ENCODE measurements around the gene ZNF44.
A peak's percentile ranks its signal among the peaks of the same experiment; 100 is the strongest.

ZNF44 gene

GRCh38 chr19:12247644-12248222 lies 47.0 kb downstream of the ZNF44 start:
- TF ChIP-seq ZNF549 (tag by site-specific recombination; IDR thresholded peaks at IDR 0.05) (no peak), ZNF791 (tag by site-specific recombination; IDR thresholded peaks at IDR 0.05) (no peak), TCF7L2 (IDR thresholded peaks at IDR 0.05; ENCODE audit: borderline replicate concordance, low read depth, low read length) (no peak), TRIM28 (IDR thresholded peaks at IDR 0.05; ENCODE audit: borderline replicate concordance, low read length) (peak; percentile 90; the same call in 1 of the 2 replicates), ZSCAN23 (tag by site-specific recombination; IDR thresholded peaks at IDR 0.05) (no peak), ZNF654 (tag by site-specific recombination; IDR thresholded peaks at IDR 0.05; ENCODE audit: low read depth) (no peak), ZNF302 (tag by site-specific recombination; IDR thresholded peaks at IDR 0.05; ENCODE audit: low read depth) (no peak), ZNF280D (tag by site-specific recombination; IDR thresholded peaks at IDR 0.05) (no peak; the same call in 1 of the 2 replicates), ZNF274 (IDR thresholded peaks at IDR 0.05; ENCODE audit: low read length) (no peak), ZNF274 (tag by site-specific recombination; IDR thresholded peaks at IDR 0.05; ENCODE audit: borderline replicate concordance) (peak; percentile 95), ZNF311 (tag by site-specific recombination; IDR thresholded peaks at IDR 0.05; ENCODE audit: borderline replicate concordance) (no peak), SETDB1 (IDR thresholded peaks at IDR 0.05; ENCODE audit: insufficient read length, low read length) (peak; percentile 96), ZNF600 (tag by site-specific recombination; IDR thresholded peaks at IDR 0.05) (no peak), ZNF621 (tag by site-specific recombination; IDR thresholded peaks at IDR 0.05) (no peak)
- no peaks in the 10 kb centered on the region for H3K4me1 ChIP-seq (ENCODE audit: control insufficient read depth, insufficient read depth, low read length)
- POLR2A ChIA-PET = no interaction called here

GRCh38 chr19:12244370-12244769 lies 50.3 kb downstream of the ZNF44 start:
- ChIA-PET POLR2A (no interaction called here), CTCF (no interaction called here)
- H3K36me3 ChIP-seq (ENCODE audit: control insufficient read depth in 2 of 2, insufficient read depth in 1 of 2, low read length in 2 of 2) = no peaks in the 10 kb centered on the region
- H3K27ac ChIP-seq (ENCODE audit: extremely low read depth, low read depth, low read length) = no peak overlapping the region
- H3K4me3 ChIP-seq (ENCODE audit: low read depth, low read length) = no peak overlapping the region
- H3K4me1 ChIP-seq (ENCODE audit: control insufficient read depth, insufficient read depth, low read length) = no peaks in the 10 kb centered on the region
- no peaks in the 10 kb centered on the region for H3K9me3 ChIP-seq (ENCODE audit: control insufficient read depth, insufficient read depth, low read depth, low read length)
- no peak for TF ChIP-seq ZSCAN4 (tag by site-specific recombination; IDR thresholded peaks at IDR 0.05)
- 0 out of 2 replicates have a peak, but pooled peaks have one; percentile 5 for TF ChIP-seq ZNF654 (tag by site-specific recombination; IDR thresholded peaks at IDR 0.05; ENCODE audit: low read depth)
- no peak for TF ChIP-seq ZNF433 (tag by site-specific recombination; IDR thresholded peaks at IDR 0.05; ENCODE audit: low read depth)

More at GRCh38 chr19:12247644-12248222, 47.0 kb downstream of the ZNF44 start:
- no peak overlapping the region for H3K27ac ChIP-seq (ENCODE audit: extremely low read depth, low read depth, low read length)
- no peaks in the 10 kb centered on the region for H3K36me3 ChIP-seq (ENCODE audit: control insufficient read depth in 2 of 2, insufficient read depth in 1 of 2, low read length in 2 of 2)
- no peak overlapping the region for H3K4me3 ChIP-seq (ENCODE audit: low read depth, low read length)
- CTCF ChIA-PET = no interaction called here
- H3K9me3 ChIP-seq (ENCODE audit: control insufficient read depth, insufficient read depth, low read depth, low read length) = no peaks in the 10 kb centered on the region

- TF ChIP-seq KLF9 (tag by site-specific recombination; IDR thresholded peaks at IDR 0.05; ENCODE audit: low read depth) (no peak), ZBTB26 (tag by site-specific recombination; optimal IDR thresholded peaks at IDR 0.05) (no peak), KLF8 (tag by site-specific recombination; IDR thresholded peaks at IDR 0.05) (no peak)
- ChIA-PET CTCF (no interaction called here), POLR2A (no interaction called here)
- Histone ChIP-seq H3K4me3 (ENCODE audit: low read depth, low read length) (no peak overlapping the region), H3K36me3 (ENCODE audit: control insufficient read depth in 2 of 2, insufficient read depth in 1 of 2, low read length in 2 of 2) (no peaks in the 10 kb centered on the region), H3K9me3 (ENCODE audit: control insufficient read depth, insufficient read depth, low read depth, low read length) (no peaks in the 10 kb centered on the region), H3K4me1 (ENCODE audit: control insufficient read depth, insufficient read depth, low read length) (no peaks in the 10 kb centered on the region), H3K27ac (ENCODE audit: extremely low read depth, low read depth, low read length) (no peak overlapping the region)
Measured at GRCh38 chr19:12237143-12237839, 57.4 kb downstream of the ZNF44 start.
